GM23338 (cell line): ENCODE measurements around the gene COQ10A. TPM values are rescaled to one million over a fixed set of nuclear protein-coding genes. Genes with fewer than 3 reads are reported as not detected.

Source experiments
- ATAC-seq: fragments of 200-7000 bp; cut with Tn5 transposase; 3 replicates; pipeline ENCODE4 v1.9.1; 2020
- DNase-seq: peaks from one replicate; pipeline ENCODE4 v3.0.0-alpha.2; 2015; ENCODE audit warnings: low spot score
- H2AFZ ChIP-seq: fragments of 200-600 bp; sonication (generic); 2 replicates; pipeline ENCODE4 v1.8.0; 2016; ENCODE audit warnings: antibody characterized with exemption, mild to moderate bottlenecking, moderate library complexity
- H3F3A ChIP-seq: fragments of 200-600 bp; sonication (generic); replicated peaks from 2 replicates; pipeline ENCODE4 v1.8.0; 2017; ENCODE audit warnings: antibody characterized with exemption, mixed run types, low read depth
- H3K27ac ChIP-seq: fragments of 200-600 bp; sonication (generic); 2 replicates; pipeline ENCODE4 v1.6.1; 2016; ENCODE audit warnings: low read depth
- H3K27me3 ChIP-seq: fragments of 200-600 bp; sonication (generic); 2 replicates; pipeline ENCODE4 v1.8.0; 2016; ENCODE audit warnings: mild to moderate bottlenecking, mixed run types, moderate library complexity; ENCODE audit not compliant: insufficient read depth
- H3K36me3 ChIP-seq: fragments of 200-600 bp; sonication (generic); 2 replicates; pipeline ENCODE4 v1.8.0; 2016; ENCODE audit warnings: mild to moderate bottlenecking; ENCODE audit not compliant: insufficient read depth
- H3K4me1 ChIP-seq: fragments of 200-600 bp; sonication (generic); 2 replicates; pipeline ENCODE4 v1.8.0; 2016; ENCODE audit warnings: mild to moderate bottlenecking, moderate library complexity; ENCODE audit not compliant: insufficient read depth
- H3K4me2 ChIP-seq: fragments of 200-600 bp; sonication (generic); 2 replicates; pipeline ENCODE4 v1.7.1; 2017; ENCODE audit warnings: mixed run types
- H3K4me3 ChIP-seq: fragments of 200-600 bp; sonication (generic); 2 replicates; pipeline ENCODE4 v1.6.1; 2016; ENCODE audit warnings: mixed run types
- H3K79me2 ChIP-seq: fragments of 200-600 bp; sonication (generic); replicated peaks from 2 replicates; pipeline ENCODE4 v1.8.0; 2017; ENCODE audit warnings: mild to moderate bottlenecking; ENCODE audit not compliant: insufficient read depth
- H3K9me2 ChIP-seq: fragments of 200-600 bp; sonication (generic); 2 replicates; pipeline ENCODE4 v1.8.0; 2017; ENCODE audit not compliant: insufficient read depth
- H4K20me1 ChIP-seq: fragments of 200-600 bp; sonication (generic); replicated peaks from 2 replicates; pipeline ENCODE4 v1.8.0; 2017; ENCODE audit warnings: mild to moderate bottlenecking; ENCODE audit not compliant: insufficient read depth
- H3K27ac Mint-ChIP-seq: 2 replicates; pipeline ENCODE4 v1.8.0; 2020; ENCODE audit warnings: inconsistent platforms, mild to moderate bottlenecking, moderate library complexity, mixed read lengths
- H3K27me3 Mint-ChIP-seq: 3 replicates; pipeline ENCODE4 v1.8.0; 2022; ENCODE audit warnings: low read depth, mild to moderate bottlenecking, moderate library complexity, mixed read lengths, inconsistent platforms; ENCODE audit not compliant: insufficient read depth, poor library complexity
- H3K36me3 Mint-ChIP-seq: 3 replicates; pipeline ENCODE4 v1.8.0; 2021; ENCODE audit warnings: low read depth, mild to moderate bottlenecking, inconsistent platforms, moderate library complexity, mixed read lengths
- H3K4me1 Mint-ChIP-seq: 3 replicates; pipeline ENCODE4 v1.8.0; 2020; ENCODE audit warnings: mild to moderate bottlenecking, inconsistent platforms, mixed read lengths
- H3K4me3 Mint-ChIP-seq: 3 replicates; pipeline ENCODE4 v1.8.0; 2021; ENCODE audit warnings: moderate library complexity, mild to moderate bottlenecking, inconsistent platforms, mixed read lengths
- H3K9me3 Mint-ChIP-seq: 3 replicates; pipeline ENCODE4 v1.8.0; 2020; ENCODE audit warnings: moderate library complexity, mild to moderate bottlenecking, inconsistent platforms, mixed read lengths
- CREB1 ChIP-seq: fragments of 250-450 bp; sonication (Bioruptor Pico); IDR thresholded peaks from 2 replicates; pipeline ENCODE4 v1.5.0; 2020; ENCODE audit warnings: low read depth, mild to moderate bottlenecking, moderate library complexity
- EZH2 ChIP-seq: fragments of 200-600 bp; sonication (generic); IDR thresholded peaks from one replicate; pipeline ENCODE4 v1.8.0; 2017; ENCODE audit warnings: antibody characterized with exemption, mild to moderate bottlenecking, low read depth; ENCODE audit not compliant: unreplicated experiment
- EZH2phosphoT487 ChIP-seq: fragments of 200-600 bp; sonication (generic); IDR thresholded peaks from one replicate; pipeline ENCODE4 v1.8.1; 2018; ENCODE audit warnings: antibody characterized with exemption; ENCODE audit not compliant: unreplicated experiment
- JUNB ChIP-seq: IDR thresholded peaks from one replicate; pipeline ENCODE4 v1.6.1; 2016; ENCODE audit warnings: antibody characterized with exemption; ENCODE audit not compliant: unreplicated experiment
- NANOG ChIP-seq: IDR thresholded peaks from 2 replicates; pipeline ENCODE4 v1.6.1; 2016; ENCODE audit warnings: antibody characterized with exemption, borderline replicate concordance
- POLR2AphosphoS5 ChIP-seq: IDR thresholded peaks from 2 replicates; pipeline ENCODE4 v1.6.1; 2016; ENCODE audit warnings: antibody characterized with exemption, low read depth
- STAT1 ChIP-seq: IDR thresholded peaks from one replicate; pipeline ENCODE4 v1.6.1; 2016; ENCODE audit warnings: antibody characterized with exemption; ENCODE audit not compliant: unreplicated experiment
- ZNF114 ChIP-seq: fragments of 250-450 bp; sonication (Bioruptor Pico); IDR thresholded peaks from 2 replicates; pipeline ENCODE4 v1.5.0; 2020; ENCODE audit warnings: mild to moderate bottlenecking, moderate library complexity
- ZNF331 ChIP-seq: fragments of 250-450 bp; sonication (Bioruptor Pico); IDR thresholded peaks from 2 replicates; pipeline ENCODE4 v1.5.0; 2020; ENCODE audit warnings: low read depth, mild to moderate bottlenecking, moderate library complexity
- polyA plus RNA-seq: library from polyadenylated mRNA; unstranded; fragments of >200 nt; fragmentation: Nextera tagmentation; extraction: Ambion mirVana; gene quantifications from 2 replicates; pipeline ENCODE4 v1.2.1, GENCODE V29; 2016
- total RNA-seq: library from RNA; depleted of rRNA; stranded (reverse); fragments of >200 nt; shearing (Covaris generic); gene quantifications from 2 replicates; pipeline ENCODE4 v1.2.3, GENCODE V29; 2014
- TF ChIP-seq, protein P1 (sequence below), 2 experiments: fragments of 200-600 bp in 1 of 2; sonication (generic) in 1 of 2; conservative IDR thresholded peaks; 2 replicates each; pipeline versions ENCODE4 v1.5.1 to v1.6.1; 2016 to 2017; ENCODE audit warnings: antibody characterized with exemption in 2 of 2, low read depth in 2 of 2, mild to moderate bottlenecking in 2 of 2, moderate library complexity in 1 of 2
- TF ChIP-seq, protein P2 (sequence below): IDR thresholded peaks from one replicate; pipeline ENCODE4 v1.6.1; 2018; ENCODE audit warnings: antibody characterized with exemption; ENCODE audit not compliant: unreplicated experiment
- TF ChIP-seq, protein P3 (sequence below): fragments of 250-450 bp; sonication (Bioruptor Pico); IDR thresholded peaks from 2 replicates; pipeline ENCODE4 v1.5.0; 2020; ENCODE audit warnings: mild to moderate bottlenecking, moderate library complexity
- TF ChIP-seq, protein P4 (sequence below): IDR thresholded peaks from 2 replicates; pipeline ENCODE4 v1.6.1; 2016; ENCODE audit warnings: antibody characterized with exemption

COQ10A gene
- total and polyA plus RNA-seq, 2 experiments from 2014 or later = 12.8 to 15.2 TPM

DNA sequence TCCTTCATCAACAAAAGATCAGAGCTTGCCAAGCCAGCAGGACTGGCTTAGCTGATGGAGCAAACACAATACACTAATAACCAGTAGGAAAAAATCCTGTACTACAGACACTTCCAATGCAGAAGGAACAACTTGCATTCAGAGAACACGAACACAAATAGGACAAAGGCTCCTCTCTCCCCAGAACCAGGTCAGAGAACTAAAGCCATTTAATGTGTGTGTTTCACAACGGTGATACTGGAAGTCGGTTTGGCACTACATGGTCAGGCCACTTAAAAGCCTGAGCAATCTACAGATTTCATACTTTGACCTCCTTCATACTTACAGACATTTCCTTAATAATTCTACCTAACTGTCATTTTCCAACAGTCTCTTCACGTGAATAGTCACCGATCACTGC is 27.1 kb downstream of the COQ10A start:
- Histone ChIP-seq H3K9me2 (no peaks in the 10 kb centered on the region), H4K20me1 (peaks cover 10% of the 10 kb centered on the region), H3K27ac (no peak overlapping the region), H3K4me2 (no peak overlapping the region), H3K4me1 (peaks cover 6% of the 10 kb centered on the region), H3F3A (peaks cover 8% of the 10 kb centered on the region; the same call in 1 of the 2 replicates), H2AFZ (no peak overlapping the region), H3K36me3 (peaks cover 14% of the 10 kb centered on the region; the same call in 1 of the 2 replicates), H3K4me3 (no peak overlapping the region), H3K27me3 (no peaks in the 10 kb centered on the region), H3K79me2 (peaks cover 100% of the 10 kb centered on the region)
- H3K4me1 Mint-ChIP-seq = peaks cover 6% of the 10 kb centered on the region; the same call in 1 of the 3 replicates
- no peaks in the 10 kb centered on the region for H3K9me3 Mint-ChIP-seq
- H3K27me3 Mint-ChIP-seq = peaks cover 7% of the 10 kb centered on the region
- DNase-seq (no peak), ATAC-seq (no peak)
- TF ChIP-seq EZH2phosphoT487 = no peak
- TF ChIP-seq, protein P1, sequence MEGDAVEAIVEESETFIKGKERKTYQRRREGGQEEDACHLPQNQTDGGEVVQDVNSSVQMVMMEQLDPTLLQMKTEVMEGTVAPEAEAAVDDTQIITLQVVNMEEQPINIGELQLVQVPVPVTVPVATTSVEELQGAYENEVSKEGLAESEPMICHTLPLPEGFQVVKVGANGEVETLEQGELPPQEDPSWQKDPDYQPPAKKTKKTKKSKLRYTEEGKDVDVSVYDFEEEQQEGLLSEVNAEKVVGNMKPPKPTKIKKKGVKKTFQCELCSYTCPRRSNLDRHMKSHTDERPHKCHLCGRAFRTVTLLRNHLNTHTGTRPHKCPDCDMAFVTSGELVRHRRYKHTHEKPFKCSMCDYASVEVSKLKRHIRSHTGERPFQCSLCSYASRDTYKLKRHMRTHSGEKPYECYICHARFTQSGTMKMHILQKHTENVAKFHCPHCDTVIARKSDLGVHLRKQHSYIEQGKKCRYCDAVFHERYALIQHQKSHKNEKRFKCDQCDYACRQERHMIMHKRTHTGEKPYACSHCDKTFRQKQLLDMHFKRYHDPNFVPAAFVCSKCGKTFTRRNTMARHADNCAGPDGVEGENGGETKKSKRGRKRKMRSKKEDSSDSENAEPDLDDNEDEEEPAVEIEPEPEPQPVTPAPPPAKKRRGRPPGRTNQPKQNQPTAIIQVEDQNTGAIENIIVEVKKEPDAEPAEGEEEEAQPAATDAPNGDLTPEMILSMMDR (conservative IDR thresholded peaks at IDR 0.05; ENCODE audit: low read depth in 2 of 2) = no peak
- TF ChIP-seq JUNB = no peak
- TF ChIP-seq CREB1 = no peak
- TF ChIP-seq POLR2AphosphoS5 = no peak
- TF ChIP-seq, protein P2, sequence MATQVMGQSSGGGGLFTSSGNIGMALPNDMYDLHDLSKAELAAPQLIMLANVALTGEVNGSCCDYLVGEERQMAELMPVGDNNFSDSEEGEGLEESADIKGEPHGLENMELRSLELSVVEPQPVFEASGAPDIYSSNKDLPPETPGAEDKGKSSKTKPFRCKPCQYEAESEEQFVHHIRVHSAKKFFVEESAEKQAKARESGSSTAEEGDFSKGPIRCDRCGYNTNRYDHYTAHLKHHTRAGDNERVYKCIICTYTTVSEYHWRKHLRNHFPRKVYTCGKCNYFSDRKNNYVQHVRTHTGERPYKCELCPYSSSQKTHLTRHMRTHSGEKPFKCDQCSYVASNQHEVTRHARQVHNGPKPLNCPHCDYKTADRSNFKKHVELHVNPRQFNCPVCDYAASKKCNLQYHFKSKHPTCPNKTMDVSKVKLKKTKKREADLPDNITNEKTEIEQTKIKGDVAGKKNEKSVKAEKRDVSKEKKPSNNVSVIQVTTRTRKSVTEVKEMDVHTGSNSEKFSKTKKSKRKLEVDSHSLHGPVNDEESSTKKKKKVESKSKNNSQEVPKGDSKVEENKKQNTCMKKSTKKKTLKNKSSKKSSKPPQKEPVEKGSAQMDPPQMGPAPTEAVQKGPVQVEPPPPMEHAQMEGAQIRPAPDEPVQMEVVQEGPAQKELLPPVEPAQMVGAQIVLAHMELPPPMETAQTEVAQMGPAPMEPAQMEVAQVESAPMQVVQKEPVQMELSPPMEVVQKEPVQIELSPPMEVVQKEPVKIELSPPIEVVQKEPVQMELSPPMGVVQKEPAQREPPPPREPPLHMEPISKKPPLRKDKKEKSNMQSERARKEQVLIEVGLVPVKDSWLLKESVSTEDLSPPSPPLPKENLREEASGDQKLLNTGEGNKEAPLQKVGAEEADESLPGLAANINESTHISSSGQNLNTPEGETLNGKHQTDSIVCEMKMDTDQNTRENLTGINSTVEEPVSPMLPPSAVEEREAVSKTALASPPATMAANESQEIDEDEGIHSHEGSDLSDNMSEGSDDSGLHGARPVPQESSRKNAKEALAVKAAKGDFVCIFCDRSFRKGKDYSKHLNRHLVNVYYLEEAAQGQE = no peak
- TF ChIP-seq, protein P3, sequence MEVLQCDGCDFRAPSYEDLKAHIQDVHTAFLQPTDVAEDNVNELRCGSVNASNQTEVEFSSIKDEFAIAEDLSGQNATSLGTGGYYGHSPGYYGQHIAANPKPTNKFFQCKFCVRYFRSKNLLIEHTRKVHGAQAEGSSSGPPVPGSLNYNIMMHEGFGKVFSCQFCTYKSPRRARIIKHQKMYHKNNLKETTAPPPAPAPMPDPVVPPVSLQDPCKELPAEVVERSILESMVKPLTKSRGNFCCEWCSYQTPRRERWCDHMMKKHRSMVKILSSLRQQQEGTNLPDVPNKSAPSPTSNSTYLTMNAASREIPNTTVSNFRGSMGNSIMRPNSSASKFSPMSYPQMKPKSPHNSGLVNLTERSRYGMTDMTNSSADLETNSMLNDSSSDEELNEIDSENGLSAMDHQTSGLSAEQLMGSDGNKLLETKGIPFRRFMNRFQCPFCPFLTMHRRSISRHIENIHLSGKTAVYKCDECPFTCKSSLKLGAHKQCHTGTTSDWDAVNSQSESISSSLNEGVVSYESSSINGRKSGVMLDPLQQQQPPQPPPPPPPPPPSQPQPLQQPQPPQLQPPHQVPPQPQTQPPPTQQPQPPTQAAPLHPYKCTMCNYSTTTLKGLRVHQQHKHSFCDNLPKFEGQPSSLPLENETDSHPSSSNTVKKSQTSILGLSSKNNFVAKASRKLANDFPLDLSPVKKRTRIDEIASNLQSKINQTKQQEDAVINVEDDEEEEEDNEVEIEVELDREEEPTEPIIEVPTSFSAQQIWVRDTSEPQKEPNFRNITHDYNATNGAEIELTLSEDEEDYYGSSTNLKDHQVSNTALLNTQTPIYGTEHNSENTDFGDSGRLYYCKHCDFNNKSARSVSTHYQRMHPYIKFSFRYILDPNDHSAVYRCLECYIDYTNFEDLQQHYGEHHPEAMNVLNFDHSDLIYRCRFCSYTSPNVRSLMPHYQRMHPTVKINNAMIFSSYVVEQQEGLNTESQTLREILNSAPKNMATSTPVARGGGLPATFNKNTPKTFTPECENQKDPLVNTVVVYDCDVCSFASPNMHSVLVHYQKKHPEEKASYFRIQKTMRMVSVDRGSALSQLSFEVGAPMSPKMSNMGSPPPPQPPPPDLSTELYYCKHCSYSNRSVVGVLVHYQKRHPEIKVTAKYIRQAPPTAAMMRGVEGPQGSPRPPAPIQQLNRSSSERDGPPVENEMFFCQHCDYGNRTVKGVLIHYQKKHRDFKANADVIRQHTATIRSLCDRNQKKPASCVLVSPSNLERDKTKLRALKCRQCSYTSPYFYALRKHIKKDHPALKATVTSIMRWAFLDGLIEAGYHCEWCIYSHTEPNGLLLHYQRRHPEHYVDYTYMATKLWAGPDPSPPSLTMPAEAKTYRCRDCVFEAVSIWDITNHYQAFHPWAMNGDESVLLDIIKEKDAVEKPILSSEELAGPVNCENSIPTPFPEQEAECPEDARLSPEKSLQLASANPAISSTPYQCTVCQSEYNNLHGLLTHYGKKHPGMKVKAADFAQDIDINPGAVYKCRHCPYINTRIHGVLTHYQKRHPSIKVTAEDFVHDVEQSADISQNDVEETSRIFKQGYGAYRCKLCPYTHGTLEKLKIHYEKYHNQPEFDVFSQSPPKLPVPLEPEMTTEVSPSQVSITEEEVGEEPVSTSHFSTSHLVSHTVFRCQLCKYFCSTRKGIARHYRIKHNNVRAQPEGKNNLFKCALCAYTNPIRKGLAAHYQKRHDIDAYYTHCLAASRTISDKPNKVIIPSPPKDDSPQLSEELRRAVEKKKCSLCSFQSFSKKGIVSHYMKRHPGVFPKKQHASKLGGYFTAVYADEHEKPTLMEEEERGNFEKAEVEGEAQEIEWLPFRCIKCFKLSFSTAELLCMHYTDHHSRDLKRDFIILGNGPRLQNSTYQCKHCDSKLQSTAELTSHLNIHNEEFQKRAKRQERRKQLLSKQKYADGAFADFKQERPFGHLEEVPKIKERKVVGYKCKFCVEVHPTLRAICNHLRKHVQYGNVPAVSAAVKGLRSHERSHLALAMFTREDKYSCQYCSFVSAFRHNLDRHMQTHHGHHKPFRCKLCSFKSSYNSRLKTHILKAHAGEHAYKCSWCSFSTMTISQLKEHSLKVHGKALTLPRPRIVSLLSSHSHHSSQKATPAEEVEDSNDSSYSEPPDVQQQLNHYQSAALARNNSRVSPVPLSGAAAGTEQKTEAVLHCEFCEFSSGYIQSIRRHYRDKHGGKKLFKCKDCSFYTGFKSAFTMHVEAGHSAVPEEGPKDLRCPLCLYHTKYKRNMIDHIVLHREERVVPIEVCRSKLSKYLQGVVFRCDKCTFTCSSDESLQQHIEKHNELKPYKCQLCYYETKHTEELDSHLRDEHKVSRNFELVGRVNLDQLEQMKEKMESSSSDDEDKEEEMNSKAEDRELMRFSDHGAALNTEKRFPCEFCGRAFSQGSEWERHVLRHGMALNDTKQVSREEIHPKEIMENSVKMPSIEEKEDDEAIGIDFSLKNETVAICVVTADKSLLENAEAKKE = no peak
- no peak for TF ChIP-seq ZNF331
- TF ChIP-seq, protein P4, sequence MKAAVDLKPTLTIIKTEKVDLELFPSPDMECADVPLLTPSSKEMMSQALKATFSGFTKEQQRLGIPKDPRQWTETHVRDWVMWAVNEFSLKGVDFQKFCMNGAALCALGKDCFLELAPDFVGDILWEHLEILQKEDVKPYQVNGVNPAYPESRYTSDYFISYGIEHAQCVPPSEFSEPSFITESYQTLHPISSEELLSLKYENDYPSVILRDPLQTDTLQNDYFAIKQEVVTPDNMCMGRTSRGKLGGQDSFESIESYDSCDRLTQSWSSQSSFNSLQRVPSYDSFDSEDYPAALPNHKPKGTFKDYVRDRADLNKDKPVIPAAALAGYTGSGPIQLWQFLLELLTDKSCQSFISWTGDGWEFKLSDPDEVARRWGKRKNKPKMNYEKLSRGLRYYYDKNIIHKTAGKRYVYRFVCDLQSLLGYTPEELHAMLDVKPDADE = no peak
- TF ChIP-seq ZNF114 (CRISPR knock-in tag) = no peak
- TF ChIP-seq STAT1 = no peak
- TF ChIP-seq EZH2 = no peak
- TF ChIP-seq NANOG = no peak
- H3K4me3 Mint-ChIP-seq = no peak overlapping the region
- no peak overlapping the region for H3K27ac Mint-ChIP-seq
- H3K36me3 Mint-ChIP-seq = peaks cover 40% of the 10 kb centered on the region
